T-helper 2 cell treated with Interferon-gamma antibody and Interleukin-4, amounts not matched to agents 5 μg/mL and 100 μg/mL, for 36 hours (primary cell): Measurements from ENCODE around the gene MAP3K4.
"Not testable (repeated sequence)": the region's sequence is repeated elsewhere in the genome, so short reads cannot be mapped to it uniquely, and the experiment has no call there.

ENCODE experiments used
- DNase-seq: peaks from one replicate; pipeline ENCODE4 v3.0.0; 2021; ENCODE audit warnings: low spot score
- H3K27ac Mint-ChIP-seq: one replicate; pipeline ENCODE4 v1.8.0; 2021; ENCODE audit warnings: mild to moderate bottlenecking, mixed read lengths
- H3K27me3 Mint-ChIP-seq: one replicate; pipeline ENCODE4 v1.8.0; 2021; ENCODE audit warnings: low read depth, mixed read lengths
- H3K36me3 Mint-ChIP-seq: one replicate; pipeline ENCODE4 v1.8.0; 2021; ENCODE audit warnings: low read depth, mixed read lengths
- H3K4me1 Mint-ChIP-seq: one replicate; pipeline ENCODE4 v1.8.0; 2021; ENCODE audit warnings: low read depth, mixed read lengths
- H3K4me3 Mint-ChIP-seq: one replicate; pipeline ENCODE4 v1.8.0; 2022; ENCODE audit warnings: mild to moderate bottlenecking, moderate library complexity, mixed read lengths
- H3K9me3 Mint-ChIP-seq: one replicate; pipeline ENCODE4 v1.8.0; 2021; ENCODE audit warnings: mixed read lengths

Gene MAP3K4

GRCh38 chr6:160960839-160961238, 30.7 kb upstream of the MAP3K4 start:
- H3K36me3 Mint-ChIP-seq, result no peaks in the 10 kb centered on the region
- H3K4me3 Mint-ChIP-seq, result no peak overlapping the region
- no peaks in the 10 kb centered on the region for H3K9me3 Mint-ChIP-seq
- peaks cover 11% of the 10 kb centered on the region for H3K27me3 Mint-ChIP-seq
- no peak for DNase-seq
- H3K27ac Mint-ChIP-seq, result no peak overlapping the region
- no peaks in the 10 kb centered on the region for H3K4me1 Mint-ChIP-seq

- Mint-ChIP-seq H3K4me3 (no peak overlapping the region), H3K4me1 (no peaks in the 10 kb centered on the region), H3K36me3 (no peaks in the 10 kb centered on the region), H3K27ac (no peak overlapping the region), H3K27me3 (peaks cover 4% of the 10 kb centered on the region), H3K9me3 (no peaks in the 10 kb centered on the region)
- DNase-seq, result no peak
These were observed 28.5 kb upstream of the MAP3K4 start for GRCh38 chr6:160962835-160963623.

- no peaks in the 10 kb centered on the region for H3K4me1 Mint-ChIP-seq
- no peak for DNase-seq
- H3K27me3 Mint-ChIP-seq, result peaks cover 4% of the 10 kb centered on the region
- no peaks in the 10 kb centered on the region for H3K36me3 Mint-ChIP-seq
- no peaks in the 10 kb centered on the region for H3K9me3 Mint-ChIP-seq
- no peak overlapping the region for H3K4me3 Mint-ChIP-seq
- H3K27ac Mint-ChIP-seq, result no peak overlapping the region
These were observed 27.9 kb upstream of the MAP3K4 start for GRCh38 chr6:160963651-160964050.

DNA sequence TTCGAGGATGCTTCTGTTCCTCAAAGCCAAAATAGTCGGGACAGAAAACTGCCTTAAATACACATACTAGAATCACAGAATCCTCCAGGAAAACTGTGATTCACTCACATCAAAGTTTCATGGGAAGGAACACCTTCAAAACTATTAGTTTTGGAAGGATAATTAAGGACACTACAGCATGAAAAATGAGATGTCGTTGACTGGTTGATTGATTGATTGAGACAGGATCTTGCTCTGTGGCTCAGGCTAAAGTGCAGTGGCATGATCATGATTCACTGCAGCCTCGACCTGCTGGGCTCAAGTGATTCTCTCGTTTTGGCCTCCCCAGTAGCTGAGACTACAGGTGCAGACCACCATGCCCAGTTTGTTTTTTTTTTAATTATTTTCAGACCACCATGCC, 25.7 kb upstream of the MAP3K4 start:
- Mint-ChIP-seq H3K9me3 (no peaks in the 10 kb centered on the region), H3K4me3 (no peak overlapping the region)

GRCh38 chr6:160966493-160967229, 24.9 kb upstream of the MAP3K4 start:
- Mint-ChIP-seq H3K27me3 (peaks cover 2% of the 10 kb centered on the region), H3K27ac (no peak overlapping the region), H3K4me1 (no peaks in the 10 kb centered on the region), H3K9me3 (no peaks in the 10 kb centered on the region), H3K4me3 (no peak overlapping the region), H3K36me3 (no peaks in the 10 kb centered on the region)
- no peak for DNase-seq

More for the DNA sequence above, 25.7 kb upstream of the MAP3K4 start:
- Mint-ChIP-seq H3K27ac (no peak overlapping the region), H3K36me3 (no peaks in the 10 kb centered on the region), H3K27me3 (peaks cover 2% of the 10 kb centered on the region), H3K4me1 (no peaks in the 10 kb centered on the region)
- DNase-seq, result no peak

DNA sequence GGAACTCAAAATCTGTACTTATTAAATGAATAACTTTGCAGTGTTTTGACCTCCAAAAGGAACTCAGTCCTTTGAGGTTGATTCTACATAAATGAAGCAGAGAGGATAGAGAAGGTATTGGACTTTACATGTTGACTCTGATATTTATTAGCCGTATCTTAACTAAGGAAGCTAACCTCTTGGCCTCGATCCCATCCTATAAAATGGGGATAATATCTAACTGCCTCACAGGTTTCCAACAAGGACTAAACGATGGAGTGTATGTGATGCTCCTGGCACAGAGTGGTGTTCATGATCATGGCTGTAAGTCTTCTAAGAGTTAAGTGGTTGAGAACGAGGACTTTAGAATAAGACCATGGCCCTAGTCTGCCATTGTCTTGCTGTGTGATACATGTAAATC, 24.2 kb upstream of the MAP3K4 start:
- Mint-ChIP-seq H3K9me3 (no peaks in the 10 kb centered on the region), H3K4me3 (no peak overlapping the region), H3K27ac (no peak overlapping the region), H3K27me3 (peaks cover 2% of the 10 kb centered on the region), H3K36me3 (no peaks in the 10 kb centered on the region), H3K4me1 (no peaks in the 10 kb centered on the region)
- DNase-seq, result no peak

DNA sequence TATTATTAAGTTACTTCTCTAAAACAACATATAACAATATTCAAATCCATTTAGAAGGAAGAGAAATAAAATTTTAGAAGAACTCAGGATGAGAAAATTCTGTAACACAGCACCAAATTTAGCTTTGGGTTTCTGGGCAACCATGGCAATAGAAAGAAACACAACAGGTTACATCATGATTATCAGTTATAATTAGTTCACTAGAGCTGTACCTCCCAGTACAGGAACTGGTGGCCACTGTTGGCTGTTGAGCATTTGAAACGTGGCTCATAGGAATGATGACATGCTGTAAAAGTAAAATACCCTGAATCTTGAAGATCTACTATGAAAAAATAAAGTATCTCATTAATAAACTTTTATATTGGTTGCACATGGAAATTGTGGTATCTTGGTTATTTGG, 23.7 kb upstream of the MAP3K4 start:
- no peak overlapping the region for H3K27ac Mint-ChIP-seq
- H3K36me3 Mint-ChIP-seq, result no peaks in the 10 kb centered on the region
- H3K9me3 Mint-ChIP-seq, result no peaks in the 10 kb centered on the region
- DNase-seq, result no peak
- H3K4me3 Mint-ChIP-seq, result no peak overlapping the region
- no peaks in the 10 kb centered on the region for H3K4me1 Mint-ChIP-seq
- H3K27me3 Mint-ChIP-seq, result peaks cover 2% of the 10 kb centered on the region

DNA sequence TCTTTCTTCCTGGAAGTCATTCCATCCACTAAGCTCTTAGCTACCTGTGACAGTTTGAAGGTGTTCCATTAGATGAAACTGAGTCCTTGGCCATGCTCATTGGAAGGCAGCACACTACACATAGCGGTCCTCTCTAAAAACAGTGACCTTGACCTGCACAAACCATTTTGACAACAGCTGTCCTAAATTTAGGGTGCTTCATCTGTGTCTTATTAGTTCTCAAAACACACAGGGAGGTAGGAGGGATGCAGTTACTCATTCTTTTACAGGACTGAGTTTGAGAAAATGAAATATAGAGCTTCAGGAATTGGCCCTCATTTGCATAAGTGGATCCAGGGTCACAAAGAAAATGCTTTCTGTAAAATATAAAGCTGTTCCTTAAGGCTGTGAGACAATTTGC, 20.4 kb upstream of the MAP3K4 start:
- Mint-ChIP-seq H3K27ac (no peak overlapping the region), H3K36me3 (no peaks in the 10 kb centered on the region), H3K9me3 (no peaks in the 10 kb centered on the region), H3K4me1 (no peaks in the 10 kb centered on the region), H3K27me3 (peaks cover 3% of the 10 kb centered on the region), H3K4me3 (no peak overlapping the region)
- DNase-seq, result no peak

- no peak for DNase-seq
- H3K9me3 Mint-ChIP-seq, result no peaks in the 10 kb centered on the region
- H3K27ac Mint-ChIP-seq, result no peak overlapping the region
- no peak overlapping the region for H3K4me3 Mint-ChIP-seq
- H3K4me1 Mint-ChIP-seq, result no peaks in the 10 kb centered on the region
- no peaks in the 10 kb centered on the region for H3K36me3 Mint-ChIP-seq
- H3K27me3 Mint-ChIP-seq, result peaks cover 4% of the 10 kb centered on the region
These were observed 19.5 kb upstream of the MAP3K4 start for GRCh38 chr6:160972111-160972510.

GRCh38 chr6:160972594-160972993, 19.0 kb upstream of the MAP3K4 start:
- H3K36me3 Mint-ChIP-seq, DNase-seq, H3K4me3 Mint-ChIP-seq, H3K4me1 Mint-ChIP-seq, H3K27me3 Mint-ChIP-seq, H3K27ac Mint-ChIP-seq, H3K9me3 Mint-ChIP-seq: not testable (repeated sequence)

DNA sequence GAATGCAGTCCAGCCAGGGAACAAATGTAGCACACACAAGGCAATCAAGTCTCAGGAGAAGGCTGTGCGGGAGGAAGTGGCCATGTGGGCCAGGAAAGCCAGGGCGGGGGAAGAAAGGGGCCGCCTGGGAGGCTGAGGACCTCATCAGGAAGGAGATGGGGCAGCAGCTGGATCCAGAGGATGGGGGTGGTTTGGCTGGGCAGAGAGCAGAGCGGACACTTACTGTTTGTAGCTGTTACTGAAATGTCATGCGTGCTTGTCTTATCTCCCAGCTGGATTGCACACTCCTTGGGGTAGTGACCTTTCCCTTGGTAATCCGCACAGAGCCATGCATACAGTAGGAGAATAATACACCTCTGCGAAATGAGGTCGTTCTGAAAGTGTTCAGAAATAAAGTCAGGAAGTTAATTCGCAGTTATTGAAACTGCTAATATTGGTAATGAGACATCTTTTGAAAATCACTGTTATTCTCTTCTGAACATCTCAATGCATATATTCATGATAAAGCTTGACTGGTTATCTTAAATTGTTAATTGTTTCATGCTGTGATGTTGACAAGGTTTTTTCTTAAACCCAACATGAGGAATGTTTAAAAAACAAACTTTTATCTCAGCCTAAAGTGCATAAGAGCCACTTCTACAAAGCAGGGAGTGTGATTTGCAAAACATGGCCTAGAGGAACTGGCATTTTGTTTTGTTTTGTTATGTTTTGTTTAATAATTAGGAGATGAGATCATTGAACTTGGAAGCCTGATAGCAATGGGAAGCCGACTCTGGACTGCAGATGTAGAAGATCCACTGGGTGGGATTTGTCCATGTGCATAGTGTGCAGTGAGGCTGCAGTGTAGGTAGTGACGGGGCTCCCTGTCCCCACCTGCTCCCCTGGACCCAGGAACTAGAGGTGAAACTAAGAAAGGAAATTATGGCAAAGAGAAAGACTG, 18.0 kb upstream of the MAP3K4 start:
- H3K4me1 Mint-ChIP-seq, result no peaks in the 10 kb centered on the region
- no peaks in the 10 kb centered on the region for H3K9me3 Mint-ChIP-seq
- H3K27me3 Mint-ChIP-seq, result peaks cover 6% of the 10 kb centered on the region
- no peak overlapping the region for H3K4me3 Mint-ChIP-seq
- no peaks in the 10 kb centered on the region for H3K36me3 Mint-ChIP-seq
- no peak for DNase-seq
- H3K27ac Mint-ChIP-seq, result no peak overlapping the region

- no peak for DNase-seq
- Mint-ChIP-seq H3K9me3 (no peaks in the 10 kb centered on the region), H3K4me3 (no peak overlapping the region), H3K27ac (no peak overlapping the region), H3K36me3 (no peaks in the 10 kb centered on the region), H3K4me1 (no peaks in the 10 kb centered on the region), H3K27me3 (peaks cover 8% of the 10 kb centered on the region)
These were observed 17.2 kb upstream of the MAP3K4 start for GRCh38 chr6:160974304-160974771.

- no peaks in the 10 kb centered on the region for H3K9me3 Mint-ChIP-seq
- H3K27ac Mint-ChIP-seq, result no peak overlapping the region
- no peaks in the 10 kb centered on the region for H3K4me1 Mint-ChIP-seq
- no peaks in the 10 kb centered on the region for H3K36me3 Mint-ChIP-seq
- H3K27me3 Mint-ChIP-seq, result peaks cover 8% of the 10 kb centered on the region
- no peak for DNase-seq
- H3K4me3 Mint-ChIP-seq, result no peak overlapping the region
These were observed 16.4 kb upstream of the MAP3K4 start for GRCh38 chr6:160975162-160975561.

- not testable (repeated sequence) for H3K27ac Mint-ChIP-seq, H3K4me1 Mint-ChIP-seq, DNase-seq, H3K36me3 Mint-ChIP-seq, H3K27me3 Mint-ChIP-seq, H3K9me3 Mint-ChIP-seq, H3K4me3 Mint-ChIP-seq
These were observed 15.6 kb upstream of the MAP3K4 start for GRCh38 chr6:160975961-160976360.
